Measurements from ENCODE around the gene CORO1C. TPM values are rescaled to one million over a fixed set of nuclear protein-coding genes. Genes with fewer than 3 reads are reported as not detected.

Gene CORO1C
- total RNA-seq, 1 donor from 2014 or later: 164 TPM

- H3K27me3 ChIP-seq (ENCODE audit: control insufficient read depth, insufficient read depth, low read length): no peaks in the 10 kb centered on the region
- H3K36me3 ChIP-seq (ENCODE audit: control insufficient read depth, insufficient read depth, low read length): no peaks in the 10 kb centered on the region
- no peak overlapping the region for H3K4me3 ChIP-seq (ENCODE audit: low read depth, low read length)
- no peak for DNase-seq (ENCODE audit: low read depth)
- TF ChIP-seq CTCF (IDR thresholded peaks at IDR 0.05; ENCODE audit: insufficient read depth, low read length, poor library complexity, severe bottlenecking): no peak
Measured at GRCh38 chr12:108676707-108677106, 54.6 kb downstream of the CORO1C start.

GRCh38 chr12:108675792-108676191 lies 55.5 kb downstream of the CORO1C start:
- no peak for TF ChIP-seq CTCF (IDR thresholded peaks at IDR 0.05; ENCODE audit: insufficient read depth, low read length, poor library complexity, severe bottlenecking)
- Histone ChIP-seq H3K27me3 (ENCODE audit: control insufficient read depth, insufficient read depth, low read length) (no peaks in the 10 kb centered on the region), H3K4me3 (ENCODE audit: low read depth, low read length) (no peak overlapping the region), H3K36me3 (ENCODE audit: control insufficient read depth, insufficient read depth, low read length) (no peaks in the 10 kb centered on the region)
- no peak for DNase-seq (ENCODE audit: low read depth)

- Histone ChIP-seq H3K36me3 (ENCODE audit: control insufficient read depth, insufficient read depth, low read length) (no peaks in the 10 kb centered on the region), H3K27me3 (ENCODE audit: control insufficient read depth, insufficient read depth, low read length) (no peaks in the 10 kb centered on the region), H3K4me3 (ENCODE audit: low read depth, low read length) (no peak overlapping the region)
- DNase-seq (ENCODE audit: low read depth): no peak
- no peak for TF ChIP-seq CTCF (IDR thresholded peaks at IDR 0.05; ENCODE audit: insufficient read depth, low read length, poor library complexity, severe bottlenecking)
Measured at GRCh38 chr12:108672054-108672453, 59.3 kb downstream of the CORO1C start.

- H3K36me3 ChIP-seq (ENCODE audit: control insufficient read depth, insufficient read depth, low read length): no peaks in the 10 kb centered on the region
- H3K4me3 ChIP-seq (ENCODE audit: low read depth, low read length): no peak overlapping the region
- no peaks in the 10 kb centered on the region for H3K27me3 ChIP-seq (ENCODE audit: control insufficient read depth, insufficient read depth, low read length)
- no peak for DNase-seq (ENCODE audit: low read depth)
- no peak for TF ChIP-seq CTCF (IDR thresholded peaks at IDR 0.05; ENCODE audit: insufficient read depth, low read length, poor library complexity, severe bottlenecking)
Measured at GRCh38 chr12:108671110-108671509, 60.2 kb downstream of the CORO1C start.

GRCh38 chr12:108670066-108670631 lies 61.2 kb downstream of the CORO1C start:
- Histone ChIP-seq H3K4me3 (ENCODE audit: low read depth, low read length) (no peak overlapping the region), H3K36me3 (ENCODE audit: control insufficient read depth, insufficient read depth, low read length) (no peaks in the 10 kb centered on the region), H3K27me3 (ENCODE audit: control insufficient read depth, insufficient read depth, low read length) (no peaks in the 10 kb centered on the region)
- DNase-seq (ENCODE audit: low read depth): no peak
- no peak for TF ChIP-seq CTCF (IDR thresholded peaks at IDR 0.05; ENCODE audit: insufficient read depth, low read length, poor library complexity, severe bottlenecking)

GRCh38 chr12:108668542-108668941 lies 62.8 kb downstream of the CORO1C start:
- H3K4me3 ChIP-seq (ENCODE audit: low read depth, low read length): no peak overlapping the region
- no peaks in the 10 kb centered on the region for H3K36me3 ChIP-seq (ENCODE audit: control insufficient read depth, insufficient read depth, low read length)
- TF ChIP-seq CTCF (IDR thresholded peaks at IDR 0.05; ENCODE audit: insufficient read depth, low read length, poor library complexity, severe bottlenecking): no peak
- no peak for DNase-seq (ENCODE audit: low read depth)
- H3K27me3 ChIP-seq (ENCODE audit: control insufficient read depth, insufficient read depth, low read length): no peaks in the 10 kb centered on the region

Data from kidney epithelial cell (primary cell).